HG03354 (cell line): ENCODE measurements around the gene APOBEC3F.
"Not testable (repeated sequence)": the region's sequence is repeated elsewhere in the genome, so short reads cannot be mapped to it uniquely, and the experiment has no call there.

Experiments used
- ATAC-seq: cut with Tn5 transposase; IDR thresholded peaks from one replicate; pipeline ENCODE4 v1.9.1; 2021; ENCODE audit warnings: mild to moderate bottlenecking; ENCODE audit not compliant: unreplicated experiment, poor library complexity, severe bottlenecking

APOBEC3F gene

DNA sequence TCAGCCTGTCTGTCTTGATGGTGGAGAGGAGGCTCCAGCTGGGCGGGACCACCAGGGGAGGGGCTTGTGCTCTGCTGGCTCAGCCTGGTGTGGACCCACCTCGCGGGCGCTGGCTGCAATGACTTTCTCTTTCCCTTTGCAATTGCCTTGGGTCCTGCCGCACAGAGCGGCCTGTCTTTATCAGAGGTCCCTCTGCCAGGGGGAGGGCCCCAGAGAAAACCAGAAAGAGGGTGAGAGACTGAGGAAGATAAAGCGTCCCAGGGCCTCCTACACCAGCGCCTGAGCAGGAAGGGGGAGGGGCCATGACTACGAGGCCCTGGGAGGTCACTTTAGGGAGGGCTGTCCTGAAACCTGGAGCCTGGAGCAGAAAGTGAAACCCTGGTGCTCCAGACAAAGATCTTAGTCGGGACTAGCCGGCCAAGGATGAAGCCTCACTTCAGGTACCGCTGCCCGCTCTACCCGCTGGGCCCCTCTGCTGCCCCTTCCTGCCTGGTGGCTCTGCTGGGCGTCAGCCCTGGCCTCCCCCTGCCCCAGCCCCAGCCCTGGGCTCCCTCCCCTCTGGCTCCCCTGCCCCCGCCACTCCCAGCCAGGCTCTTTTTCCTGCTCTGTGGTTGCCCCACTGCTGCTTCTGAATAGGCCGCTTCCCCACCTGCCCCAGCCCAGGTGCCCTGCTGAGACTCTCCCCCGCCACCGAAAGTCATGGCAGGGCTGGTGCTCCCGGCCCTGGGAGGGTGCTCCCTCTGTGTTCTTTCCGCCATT is at the start of gene APOBEC3F:
APOBEC3F (plus strand) TSS at position 327 of the 759 bp plus-strand sequence; CDS start at position 424, 97 bp downstream.
- ATAC-seq, result peak; percentile 90

DNA sequence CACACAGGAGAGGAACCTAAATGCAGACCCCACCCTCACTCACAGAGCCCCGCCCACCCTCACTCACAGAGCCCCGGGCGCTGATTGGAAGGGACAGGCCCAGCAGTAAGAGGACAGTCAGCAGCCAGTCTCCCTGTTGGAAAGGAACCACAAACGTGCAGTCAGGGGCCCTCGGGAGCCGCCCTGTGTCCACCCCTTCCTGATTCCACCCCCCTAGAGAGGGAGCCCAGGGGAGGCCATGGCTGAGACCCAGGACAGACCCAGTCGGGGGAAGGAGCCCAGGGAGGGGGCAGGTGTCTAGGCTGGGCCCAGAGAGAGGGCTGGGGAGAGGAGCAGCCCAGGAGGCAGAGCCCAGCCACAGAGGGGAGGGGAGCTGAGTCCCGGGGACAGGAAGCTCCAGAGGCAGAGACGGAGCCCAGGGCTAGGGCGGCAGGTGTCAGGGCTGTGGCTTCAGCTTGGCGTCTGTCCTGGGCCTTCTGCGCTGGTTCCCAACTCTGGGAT is 47.7 kb upstream of the APOBEC3F start:
- ATAC-seq, result not testable (repeated sequence)

DNA sequence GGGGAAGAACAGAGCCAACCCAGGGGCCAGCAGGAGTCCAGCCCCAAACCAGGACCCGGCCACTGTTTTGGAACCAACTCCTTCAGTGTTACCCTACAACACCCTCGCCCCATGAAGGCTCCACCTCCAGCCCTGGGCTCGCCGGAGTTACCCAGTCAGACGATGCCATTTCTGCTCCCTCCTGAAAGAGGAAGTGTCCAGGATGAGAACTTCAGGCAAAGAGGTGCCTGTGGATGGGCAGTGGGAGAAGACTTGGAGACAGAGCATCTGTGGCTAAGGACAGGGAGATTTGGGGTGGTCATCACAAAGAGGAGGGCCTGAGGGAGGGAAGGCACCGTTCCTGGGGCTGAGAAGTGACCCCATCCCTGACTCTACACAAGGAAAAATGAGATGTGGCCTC is 44.6 kb upstream of the APOBEC3F start:
- no peak for ATAC-seq

DNA sequence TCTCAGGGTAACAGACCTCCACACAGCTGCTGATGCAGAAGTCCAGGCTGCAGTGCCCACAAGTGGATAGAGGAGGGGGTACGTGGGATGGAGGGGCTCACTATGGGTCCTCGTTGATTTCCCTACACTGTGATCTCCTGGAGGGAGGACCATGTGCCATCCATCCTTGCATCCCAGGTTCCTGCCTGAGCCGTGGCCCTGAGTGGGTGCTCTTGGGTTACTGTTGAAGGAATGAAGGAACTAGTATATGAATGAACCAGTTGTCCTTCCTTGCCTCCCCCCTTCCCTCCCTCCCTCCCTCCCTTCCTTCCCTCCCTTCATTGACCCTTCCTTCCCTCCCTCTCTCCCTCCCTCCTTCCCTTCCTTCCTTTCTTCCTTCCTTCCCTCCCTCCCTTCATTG is 43.1 kb upstream of the APOBEC3F start:
- ATAC-seq, result no peak

DNA sequence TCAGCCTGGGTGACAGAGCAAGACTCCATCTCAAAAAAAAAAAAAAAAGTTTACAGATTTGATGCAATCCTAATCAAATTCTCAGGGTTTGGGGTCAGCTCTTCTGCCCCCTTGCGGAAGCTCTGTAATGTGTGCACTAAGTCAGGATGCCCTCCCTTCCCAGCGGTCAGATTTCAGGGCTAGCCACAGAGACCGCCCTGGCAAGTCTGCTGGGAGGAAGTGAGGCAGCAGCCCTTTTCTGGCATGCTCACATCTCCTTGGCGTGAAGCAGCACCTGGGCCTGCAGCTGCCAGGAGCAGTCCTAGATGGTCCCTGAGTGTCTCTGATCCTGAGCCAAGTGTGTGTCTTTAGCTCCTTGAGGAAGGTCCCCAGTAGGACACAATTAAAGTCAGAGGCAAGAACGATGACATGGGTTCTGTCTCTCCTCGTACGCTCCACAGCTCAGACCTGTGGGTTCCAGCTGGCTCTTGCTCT is 37.5 kb upstream of the APOBEC3F start:
- ATAC-seq, result no peak

DNA sequence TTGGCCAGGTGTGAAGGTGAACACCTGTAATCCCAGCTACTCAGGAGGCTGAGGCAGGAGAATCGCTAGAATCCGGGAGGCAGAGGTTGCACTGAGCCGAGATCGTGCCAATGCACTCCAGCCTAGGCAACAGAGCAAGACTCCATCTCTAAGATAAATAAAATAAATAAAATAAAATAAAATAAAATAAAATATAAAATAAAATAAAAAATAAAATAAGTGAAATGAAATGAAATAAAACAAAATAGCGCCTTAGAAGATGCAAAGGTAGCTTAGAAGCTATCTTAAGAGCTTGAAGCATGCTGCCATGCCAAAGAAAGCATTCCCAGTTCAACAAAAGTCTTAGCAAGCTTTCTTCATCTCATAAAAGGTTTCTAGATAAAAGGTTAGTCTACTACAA is 33.5 kb upstream of the APOBEC3F start:
- no peak for ATAC-seq

DNA sequence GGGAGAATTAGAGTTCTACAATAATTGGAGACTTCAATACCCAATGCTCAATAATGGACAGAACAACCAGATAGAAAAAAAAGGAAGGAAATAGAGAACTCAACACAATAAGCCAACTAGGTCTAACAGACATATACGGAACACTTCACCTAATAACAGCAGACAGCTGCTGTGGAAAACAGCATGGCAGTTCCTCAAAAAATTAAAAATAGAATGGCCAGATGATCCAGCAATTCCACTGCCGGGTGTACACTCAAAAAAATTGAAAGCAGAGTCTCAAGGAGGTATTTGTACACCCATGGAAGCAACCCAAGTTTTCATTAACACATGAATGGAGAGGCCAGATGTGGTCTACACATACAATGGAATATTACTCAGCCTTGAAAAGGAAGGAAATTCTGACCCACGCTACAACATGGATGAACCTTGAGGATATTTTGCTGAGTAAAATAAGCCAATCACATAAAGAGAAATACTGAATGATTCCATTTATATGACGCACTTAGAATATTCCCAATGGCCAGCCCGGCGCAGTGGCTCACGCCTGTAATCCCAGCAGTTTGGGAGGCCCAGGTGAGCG is 32.3 kb upstream of the APOBEC3F start:
- ATAC-seq, result not testable (repeated sequence)

DNA sequence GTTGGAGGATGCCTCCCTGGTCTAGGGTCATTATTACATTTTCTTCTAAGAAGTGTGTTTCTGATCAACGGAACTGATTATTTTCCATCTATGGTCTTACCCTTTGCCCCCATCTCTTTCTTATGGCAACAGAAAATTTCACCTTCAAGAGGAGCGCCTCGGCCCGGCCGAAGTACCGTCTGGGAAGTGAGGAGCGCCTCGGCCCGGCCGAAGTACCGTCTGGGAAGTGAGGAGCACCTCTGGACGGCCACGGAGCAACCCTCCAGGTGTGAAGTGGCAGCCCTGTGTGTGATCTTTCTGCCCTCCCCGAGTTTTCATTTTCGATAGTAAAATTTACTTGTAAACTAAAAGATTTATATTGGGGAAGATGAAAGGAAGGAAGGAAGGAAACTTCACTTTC is 29.7 kb upstream of the APOBEC3F start:
- ATAC-seq, result no peak

DNA sequence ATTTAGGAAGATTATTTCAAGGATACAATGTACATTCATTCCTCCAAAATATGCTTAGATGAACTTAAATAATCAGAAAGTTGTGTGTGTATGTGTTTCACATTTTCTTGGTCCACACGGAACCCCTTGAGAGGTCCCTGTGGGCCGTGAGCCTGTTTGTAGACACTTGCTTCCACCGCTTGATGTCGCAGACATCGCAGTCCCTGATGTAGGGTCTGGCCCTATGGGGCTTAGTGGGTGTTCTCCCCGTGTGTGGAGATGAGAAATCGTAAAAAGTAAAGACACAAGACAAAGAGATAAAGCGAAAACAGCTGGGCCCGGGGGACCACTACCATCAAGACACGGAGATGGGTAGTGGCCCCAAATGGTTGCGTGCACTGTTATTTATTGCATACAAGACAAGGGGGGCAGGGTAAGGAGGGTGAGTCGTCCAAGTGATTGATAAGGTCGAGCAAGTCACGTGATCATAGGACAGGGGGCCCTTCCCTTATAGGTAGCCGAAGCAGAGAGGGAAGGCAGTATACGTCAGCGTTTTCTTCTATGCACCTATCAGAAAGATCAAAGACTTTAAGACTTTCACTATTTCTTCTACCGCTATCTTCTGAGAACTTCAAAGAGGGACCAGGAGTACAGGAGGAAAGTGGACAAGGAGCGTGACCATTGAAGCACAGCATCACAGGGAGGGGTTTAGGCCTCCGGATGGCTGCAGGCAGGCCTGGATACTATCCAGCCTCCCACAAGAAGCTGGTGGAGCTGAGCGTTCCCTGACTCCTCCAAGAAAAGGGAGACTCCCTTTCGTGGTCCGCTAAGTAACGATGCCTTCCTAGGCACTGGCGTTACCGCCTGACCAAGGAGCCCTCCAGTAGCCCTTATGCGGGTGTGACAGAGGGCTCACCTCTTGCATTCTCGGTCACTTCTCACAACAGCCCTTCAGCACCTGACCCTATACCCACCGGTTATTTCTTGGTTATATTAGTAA is 27.8 kb upstream of the APOBEC3F start:
- no peak for ATAC-seq

DNA sequence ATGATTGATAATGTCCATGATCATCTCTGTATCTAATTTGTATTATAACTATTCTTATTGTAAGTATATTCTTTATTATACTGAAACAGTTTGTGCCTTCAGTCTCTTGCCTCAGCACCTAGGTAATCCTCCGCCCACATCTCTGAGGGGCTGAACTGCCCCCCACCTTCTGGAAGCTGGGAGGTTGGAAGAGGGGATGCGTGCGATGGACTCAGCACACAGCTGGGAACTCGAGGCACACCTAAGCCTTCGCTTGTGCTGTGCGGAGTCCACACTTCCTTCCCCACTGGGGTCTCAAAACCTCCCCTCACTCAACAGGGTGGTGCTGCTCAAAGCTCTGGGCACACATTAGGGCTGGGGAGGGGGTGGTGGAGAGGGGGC is 27.1 kb upstream of the APOBEC3F start:
- ATAC-seq, result not testable (repeated sequence)

DNA sequence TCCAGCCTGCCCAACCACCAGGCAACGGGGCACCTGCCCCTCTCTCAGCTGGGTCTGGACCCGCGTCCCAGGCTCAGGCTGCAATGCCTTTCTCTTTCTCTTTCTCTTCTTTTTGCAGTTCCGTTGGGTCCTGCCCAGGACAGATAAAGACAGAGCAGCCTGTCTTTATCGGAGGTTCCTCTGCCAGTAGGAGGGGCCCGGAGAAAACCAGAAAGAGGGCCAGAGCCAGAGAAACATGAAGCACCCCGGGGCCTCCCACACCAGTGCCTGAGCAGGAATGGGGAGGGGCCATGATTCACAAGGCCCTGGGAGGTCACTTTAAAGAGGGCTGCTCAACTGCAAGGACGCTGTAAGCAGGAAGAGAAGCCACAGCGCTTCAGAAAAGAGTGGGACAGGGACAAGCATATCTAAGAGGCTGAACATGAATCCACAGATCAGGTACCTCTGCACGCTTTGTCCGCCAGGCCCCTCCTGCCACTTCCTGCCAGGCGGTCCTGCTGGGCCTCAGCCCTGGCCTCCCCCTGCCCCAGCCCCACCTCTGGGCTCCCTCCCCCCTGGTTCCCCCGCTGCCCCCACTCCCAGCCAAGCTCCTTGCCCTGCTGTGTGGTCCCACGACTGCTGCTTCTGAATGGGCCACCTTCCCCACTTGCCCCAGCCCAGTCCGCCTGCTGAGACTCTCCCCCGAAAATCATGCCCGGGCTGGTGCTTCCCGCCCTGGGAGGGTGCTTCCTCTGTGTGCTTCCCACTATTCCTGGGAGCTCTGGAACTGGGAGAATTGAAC is 26.5 kb upstream of the APOBEC3F start, which contains the start of gene APOBEC3C:
APOBEC3C (plus strand) TSS at position 316 of the 781 bp plus-strand sequence; CDS start at position 422, 106 bp downstream.
- peak; percentile 93 for ATAC-seq

DNA sequence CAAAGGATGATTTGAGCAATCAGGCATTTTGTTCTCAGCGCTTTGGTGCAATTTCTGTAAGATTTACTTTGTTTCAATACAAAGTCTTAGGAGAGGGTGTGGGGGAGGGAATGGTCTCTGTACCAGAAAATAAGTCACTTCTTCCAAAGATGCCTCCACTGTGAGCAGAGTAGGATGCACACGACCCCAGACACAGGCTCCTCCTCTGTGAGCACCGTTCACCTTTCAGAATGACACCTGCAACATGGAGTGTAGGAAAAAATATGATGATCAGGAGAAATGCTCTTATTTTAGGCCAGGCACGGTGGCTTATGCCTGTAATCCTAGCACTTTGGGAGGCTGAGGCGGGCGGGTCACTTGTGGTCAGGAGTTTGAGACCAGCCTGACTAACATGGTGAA is 25.9 kb upstream of the APOBEC3F start:
- ATAC-seq, result not testable (repeated sequence)

DNA sequence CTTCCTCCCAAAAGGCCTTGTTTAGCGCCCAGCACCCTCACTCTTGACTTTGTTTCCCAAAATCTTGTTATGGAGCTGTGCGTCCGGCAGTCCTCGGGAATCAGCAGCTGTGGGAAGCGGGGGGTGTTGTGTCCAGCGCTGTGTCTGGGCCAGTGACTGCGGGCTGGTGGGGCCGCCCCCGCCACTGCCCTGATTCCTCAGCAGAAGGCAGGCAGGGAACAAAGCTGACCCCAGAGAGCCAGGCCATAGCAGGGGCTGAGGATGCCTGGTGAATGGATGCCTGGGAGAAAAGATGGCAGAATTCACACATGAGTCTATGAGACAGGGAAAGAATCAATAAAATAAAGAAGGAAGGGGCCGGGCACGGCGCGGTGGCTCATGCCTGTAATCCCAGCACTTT is 24.1 kb upstream of the APOBEC3F start:
- no peak for ATAC-seq

DNA sequence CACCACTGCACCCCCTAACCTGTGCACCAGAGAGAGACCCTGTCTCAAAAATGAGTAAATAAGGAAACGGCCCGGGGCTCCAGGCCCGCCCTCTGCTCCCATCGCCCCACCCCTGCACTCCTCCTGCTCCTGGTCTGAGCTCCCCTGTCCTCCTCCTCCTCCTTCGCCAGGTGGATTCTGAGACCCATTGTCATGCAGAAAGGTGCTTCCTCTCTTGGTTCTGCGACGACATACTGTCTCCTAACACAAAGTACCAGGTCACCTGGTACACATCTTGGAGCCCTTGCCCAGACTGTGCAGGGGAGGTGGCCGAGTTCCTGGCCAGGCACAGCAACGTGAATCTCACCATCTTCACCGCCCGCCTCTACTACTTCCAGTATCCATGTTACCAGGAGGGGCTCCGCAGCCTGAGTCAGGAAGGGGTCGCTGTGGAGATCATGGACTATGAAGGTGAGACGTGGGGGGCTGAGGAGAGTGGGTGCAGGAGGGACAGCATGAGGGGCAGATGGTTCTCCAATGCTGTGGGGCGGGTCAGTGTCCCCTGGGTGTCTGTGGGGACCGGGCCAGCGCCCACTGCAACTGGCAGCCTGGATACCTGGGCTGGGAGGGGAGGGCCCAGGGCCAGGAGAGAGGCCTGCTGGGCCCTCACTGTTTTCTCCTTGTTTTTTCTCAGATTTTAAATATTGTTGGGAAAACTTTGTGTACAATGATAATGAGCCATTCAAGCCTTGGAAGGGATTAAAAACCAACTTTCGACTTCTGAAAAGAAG is 22.9 kb upstream of the APOBEC3F start:
- ATAC-seq, result no peak

DNA sequence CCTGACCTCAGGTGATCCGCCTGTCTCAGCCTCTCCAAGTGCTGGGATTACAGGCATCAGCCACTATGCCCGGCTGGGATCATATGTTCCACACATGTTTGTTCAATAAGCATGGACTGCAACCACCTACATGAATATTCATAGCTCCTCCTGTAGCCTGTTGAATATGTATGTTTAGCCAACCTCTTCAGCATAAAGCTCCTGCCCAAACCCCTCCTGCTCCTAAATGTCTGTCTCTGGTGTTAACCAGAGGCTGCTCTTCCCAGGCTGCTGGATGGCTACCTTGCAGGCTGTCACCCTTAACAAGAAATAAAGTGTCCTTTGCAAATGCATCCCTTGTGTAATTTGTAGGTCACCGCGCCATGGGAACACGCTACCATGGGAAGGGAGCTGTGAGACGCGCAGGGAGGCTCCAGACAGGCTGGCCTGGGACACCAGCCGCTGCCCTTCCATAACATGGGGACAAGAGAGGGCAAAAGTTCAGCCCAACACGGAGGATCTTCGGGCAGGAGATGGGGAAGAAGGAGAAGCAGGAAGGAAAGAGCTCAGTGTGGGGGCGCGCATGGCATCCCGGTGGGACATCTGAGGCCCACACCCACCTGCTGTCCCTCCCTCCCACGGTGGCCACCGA is 20.5 kb upstream of the APOBEC3F start:
- ATAC-seq, result not testable (repeated sequence)

DNA sequence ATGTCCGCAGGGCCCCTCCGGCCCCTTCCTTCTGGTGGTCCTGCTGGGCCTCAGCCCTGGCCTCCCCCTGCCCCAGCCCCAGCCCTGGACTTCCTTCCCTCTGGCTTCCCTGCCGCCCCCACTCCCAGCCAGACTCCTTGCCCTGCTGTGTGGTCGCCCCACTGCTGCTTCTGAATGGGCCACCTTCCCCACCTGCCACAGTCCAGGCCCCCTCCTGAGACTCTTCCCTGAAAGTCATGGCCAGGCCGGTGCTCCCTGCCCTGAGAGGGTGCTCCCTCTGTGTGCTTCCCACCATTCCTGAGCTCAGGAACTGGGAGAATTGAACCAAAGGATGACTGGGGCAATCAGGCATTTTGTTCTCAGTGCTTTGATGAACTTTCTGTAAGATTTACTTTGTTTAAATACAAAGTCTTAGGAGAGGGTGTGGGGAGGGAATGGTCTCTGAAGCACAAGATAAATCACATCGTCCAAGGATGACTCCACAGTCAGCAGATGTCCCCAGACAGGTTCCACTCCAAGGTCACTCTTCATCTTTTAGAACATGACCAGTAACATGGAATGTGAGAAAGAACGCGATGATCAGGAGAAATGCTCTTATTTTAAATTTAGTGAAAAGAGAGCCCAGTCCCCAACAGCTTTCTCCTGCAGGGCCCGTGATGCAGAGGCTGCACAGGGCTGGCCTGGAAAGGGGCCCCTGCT is 19.0 kb upstream of the APOBEC3F start:
- ATAC-seq, result no peak

DNA sequence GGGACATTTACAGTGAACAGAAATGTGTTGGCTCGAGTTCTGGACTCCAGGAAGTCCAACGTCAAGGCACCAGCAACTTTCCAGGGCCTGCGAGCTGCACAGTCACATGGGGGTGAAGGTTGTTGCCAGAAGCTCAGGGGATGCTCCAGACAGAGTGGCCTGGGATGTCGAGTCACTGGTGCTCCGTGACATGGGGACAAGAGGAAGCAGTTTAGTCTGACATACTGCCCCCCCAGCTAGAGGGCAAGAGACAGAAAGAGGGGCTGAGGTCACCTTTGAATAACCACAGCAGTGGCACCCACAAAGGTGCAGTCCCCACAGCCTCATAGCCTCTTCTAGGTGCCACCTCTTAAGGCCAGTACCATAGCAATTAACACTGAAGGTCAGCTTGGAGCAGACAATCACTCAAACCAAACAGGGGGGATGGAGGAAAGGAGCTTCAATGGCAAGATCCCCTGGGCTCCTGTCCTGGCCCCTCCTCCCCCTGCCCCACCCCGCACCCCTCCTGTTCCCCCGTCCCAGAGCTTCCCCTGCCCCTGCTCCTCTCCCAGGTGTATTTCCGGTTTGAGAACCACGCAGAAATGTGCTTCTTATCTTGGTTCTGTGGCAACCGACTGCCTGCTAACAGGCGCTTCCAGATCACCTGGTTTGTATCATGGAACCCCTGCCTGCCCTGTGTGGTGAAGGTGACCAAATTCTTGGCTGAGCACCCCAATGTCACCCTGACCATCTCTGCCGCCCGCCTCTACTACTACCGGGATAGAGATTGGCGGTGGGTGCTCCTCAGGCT is 15.9 kb upstream of the APOBEC3F start:
- no peak for ATAC-seq
